Measurements from ENCODE around the gene OR4K13. TPM values are rescaled to one million over a fixed set of nuclear protein-coding genes. Genes with fewer than 3 reads are reported as not detected.

The OR4K13 gene
- not detected for total RNA-seq
- total RNA-seq (2013): not detected
- 0 to 0.06 (median 0) reads per million in 29 experiments for total RNA-seq

GRCh38 chr14:20035938-20036337, at the start of gene OR4K13:
TSS of gene OR4K13 (minus strand) at chr14:20036038. CDS start at chr14:20034758, 1,280 bp downstream.
- ATAC-seq (replicated peaks in 1 of 4) (no peak), DNase-seq (no peak)
- H3K36me3 Mint-ChIP-seq: no peaks in the 10 kb centered on the region
- no peaks in the 10 kb centered on the region for H3K36me3 ChIP-seq (ENCODE audit: control insufficient read depth in 2 of 2, extremely low read depth in 1 of 2, insufficient read depth in 1 of 2, low read length in 1 of 2)
- no peaks in the 10 kb centered on the region for H3K27me3 Mint-ChIP-seq
- no CpG with 5 or more reads among the region's 4 CpGs for WGBS (ENCODE audit: insufficient coverage)
- no peaks in the 10 kb centered on the region for H3K9me3 ChIP-seq
- no peak within 1 kb of the TSS for H3K4me3 ChIP-seq (ENCODE audit: control insufficient read depth in 1 of 2, extremely low read depth in 1 of 2, low read length in 1 of 2)
- H3K27ac Mint-ChIP-seq: no peak within 1 kb of the TSS
- H3K27ac ChIP-seq (ENCODE audit: low read length): no peak within 1 kb of the TSS
- POLR2A ChIA-PET: no interaction called here
- no peaks in the 10 kb centered on the region for H3K27me3 ChIP-seq (replicated peaks in 1 of 2; ENCODE audit: control insufficient read depth in 2 of 2, extremely low read depth in 1 of 2, insufficient read depth in 2 of 2, low read length in 1 of 2)
- no peak within 1 kb of the TSS for H3K4me3 Mint-ChIP-seq
- no peaks in the 10 kb centered on the region for H3K4me1 ChIP-seq (ENCODE audit: control insufficient read depth in 1 of 2, extremely low read depth in 1 of 2, insufficient read depth in 2 of 2, low read length in 2 of 2)
- peaks cover 0 to 8% (median 0%) of the 10 kb centered on the region in 3 donors for H3K9me3 Mint-ChIP-seq
- CTCF ChIA-PET: no interaction called here
- no peaks in the 10 kb centered on the region for H3K4me1 Mint-ChIP-seq

GRCh38 chr14:20059745-20060144, 23.9 kb upstream of the OR4K13 start, which contains the start of gene OR4L1:
TSS of gene OR4L1 (plus strand) at chr14:20060045. CDS start at chr14:20060045, 0 bp downstream.
- no CpG with 5 or more reads among the region's 2 CpGs for WGBS (ENCODE audit: insufficient coverage)
- no peak within 1 kb of the TSS for H3K27ac ChIP-seq (ENCODE audit: low read length)
- no peak within 1 kb of the TSS for H3K4me3 Mint-ChIP-seq
- no peak within 1 kb of the TSS for H3K27ac Mint-ChIP-seq
- H3K36me3 Mint-ChIP-seq: no peaks in the 10 kb centered on the region
- ATAC-seq (replicated peaks in 1 of 4) (no peak), DNase-seq (no peak)
- ChIA-PET POLR2A (no interaction called here), CTCF (no interaction called here)
- peaks cover 0 to 20% of the 10 kb centered on the region in 2 donors for H3K27me3 Mint-ChIP-seq
- H3K27me3 ChIP-seq (replicated peaks in 1 of 2; ENCODE audit: control insufficient read depth in 2 of 2, extremely low read depth in 1 of 2, insufficient read depth in 2 of 2, low read length in 1 of 2): no peaks in the 10 kb centered on the region
- H3K9me3 Mint-ChIP-seq: peaks cover 4% of the 10 kb centered on the region in 3 donors
- H3K4me3 ChIP-seq (ENCODE audit: control insufficient read depth in 1 of 2, extremely low read depth in 1 of 2, low read length in 1 of 2): no peak within 1 kb of the TSS
- no peaks in the 10 kb centered on the region for H3K36me3 ChIP-seq (ENCODE audit: control insufficient read depth in 2 of 2, extremely low read depth in 1 of 2, insufficient read depth in 1 of 2, low read length in 1 of 2)
- H3K4me1 Mint-ChIP-seq: peaks cover 0 to 1% (median 0%) of the 10 kb centered on the region in 3 donors
- no peaks in the 10 kb centered on the region for H3K9me3 ChIP-seq
- no peaks in the 10 kb centered on the region for H3K4me1 ChIP-seq (ENCODE audit: control insufficient read depth in 1 of 2, extremely low read depth in 1 of 2, insufficient read depth in 2 of 2, low read length in 2 of 2)

- 67% methylated on average over 1 of the region's 1 CpG for WGBS (ENCODE audit: insufficient coverage)
- Mint-ChIP-seq H3K27ac (no peak overlapping the region), H3K36me3 (no peaks in the 10 kb centered on the region), H3K4me3 (no peak overlapping the region), H3K27me3 (peaks cover 8 to 19% of the 10 kb centered on the region in 2 donors), H3K4me1 (no peaks in the 10 kb centered on the region), H3K9me3 (no peaks in the 10 kb centered on the region)
- DNase-seq: no peak
- no peaks in the 10 kb centered on the region for H3K36me3 ChIP-seq (ENCODE audit: control insufficient read depth in 2 of 2, extremely low read depth in 1 of 2, insufficient read depth in 1 of 2, low read length in 1 of 2)
- ATAC-seq (replicated peaks in 1 of 4): no peak
- H3K27me3 ChIP-seq (replicated peaks in 1 of 2; ENCODE audit: control insufficient read depth in 2 of 2, extremely low read depth in 1 of 2, insufficient read depth in 2 of 2, low read length in 1 of 2): peaks cover 0 to 2% of the 10 kb centered on the region in 2 experiments
- no peaks in the 10 kb centered on the region for H3K4me1 ChIP-seq (ENCODE audit: control insufficient read depth in 1 of 2, extremely low read depth in 1 of 2, insufficient read depth in 2 of 2, low read length in 2 of 2)
- peaks cover 3% of the 10 kb centered on the region for H3K9me3 ChIP-seq
- ChIA-PET POLR2A (no interaction called here), CTCF (no interaction called here)
- no peak overlapping the region for H3K27ac ChIP-seq (ENCODE audit: low read length)
- no peak overlapping the region for H3K4me3 ChIP-seq (ENCODE audit: control insufficient read depth in 1 of 2, extremely low read depth in 1 of 2, low read length in 1 of 2)
These were observed 12.4 kb upstream of the OR4K13 start for GRCh38 chr14:20048202-20048601.

GRCh38 chr14:20044243-20044642, 8.4 kb upstream of the OR4K13 start:
- Histone ChIP-seq H3K4me3 (ENCODE audit: control insufficient read depth in 1 of 2, extremely low read depth in 1 of 2, low read length in 1 of 2) (no peak overlapping the region), H3K27ac (ENCODE audit: low read length) (no peak overlapping the region), H3K36me3 (ENCODE audit: control insufficient read depth in 2 of 2, extremely low read depth in 1 of 2, insufficient read depth in 1 of 2, low read length in 1 of 2) (no peaks in the 10 kb centered on the region), H3K4me1 (ENCODE audit: control insufficient read depth in 1 of 2, extremely low read depth in 1 of 2, insufficient read depth in 2 of 2, low read length in 2 of 2) (no peaks in the 10 kb centered on the region), H3K27me3 (replicated peaks in 1 of 2; ENCODE audit: control insufficient read depth in 2 of 2, extremely low read depth in 1 of 2, insufficient read depth in 2 of 2, low read length in 1 of 2) (no peaks in the 10 kb centered on the region), H3K9me3 (peaks cover 3% of the 10 kb centered on the region)
- Mint-ChIP-seq H3K27ac (no peak overlapping the region), H3K36me3 (no peaks in the 10 kb centered on the region), H3K9me3 (peaks cover 0 to 4% (median 3%) of the 10 kb centered on the region in 3 donors), H3K27me3 (peaks cover 2 to 14% of the 10 kb centered on the region in 2 donors), H3K4me1 (no peaks in the 10 kb centered on the region), H3K4me3 (no peak overlapping the region)
- ATAC-seq (replicated peaks in 1 of 4): no peak
- WGBS (ENCODE audit: insufficient coverage): 100% methylated on average over 1 of the region's 5 CpGs
- ChIA-PET CTCF (no interaction called here), POLR2A (no interaction called here)
- no peak for DNase-seq

GRCh38 chr14:20035449-20035848, 389 bp downstream of the OR4K13 start:
- WGBS (ENCODE audit: insufficient coverage): no CpG with 5 or more reads among the region's 3 CpGs
- Mint-ChIP-seq H3K36me3 (no peaks in the 10 kb centered on the region), H3K9me3 (peaks cover 0 to 8% (median 0%) of the 10 kb centered on the region in 3 donors), H3K27ac (no peak overlapping the region), H3K4me1 (no peaks in the 10 kb centered on the region), H3K27me3 (no peaks in the 10 kb centered on the region), H3K4me3 (no peak overlapping the region)
- Histone ChIP-seq H3K4me3 (ENCODE audit: control insufficient read depth in 1 of 2, extremely low read depth in 1 of 2, low read length in 1 of 2) (no peak overlapping the region), H3K27me3 (replicated peaks in 1 of 2; ENCODE audit: control insufficient read depth in 2 of 2, extremely low read depth in 1 of 2, insufficient read depth in 2 of 2, low read length in 1 of 2) (no peaks in the 10 kb centered on the region), H3K4me1 (ENCODE audit: control insufficient read depth in 1 of 2, extremely low read depth in 1 of 2, insufficient read depth in 2 of 2, low read length in 2 of 2) (no peaks in the 10 kb centered on the region), H3K27ac (ENCODE audit: low read length) (no peak overlapping the region), H3K36me3 (ENCODE audit: control insufficient read depth in 2 of 2, extremely low read depth in 1 of 2, insufficient read depth in 1 of 2, low read length in 1 of 2) (no peaks in the 10 kb centered on the region), H3K9me3 (no peaks in the 10 kb centered on the region)
- ChIA-PET POLR2A (no interaction called here), CTCF (no interaction called here)
- no peak for DNase-seq
- no peak for ATAC-seq (replicated peaks in 1 of 4)

GRCh38 chr14:20031058-20031457, 4.8 kb downstream of the OR4K13 start:
- no peak overlapping the region for H3K4me3 Mint-ChIP-seq
- Histone ChIP-seq H3K4me3 (ENCODE audit: control insufficient read depth in 1 of 2, extremely low read depth in 1 of 2, low read length in 1 of 2) (no peak overlapping the region), H3K27ac (ENCODE audit: low read length) (no peak overlapping the region), H3K27me3 (replicated peaks in 1 of 2; ENCODE audit: control insufficient read depth in 2 of 2, extremely low read depth in 1 of 2, insufficient read depth in 2 of 2, low read length in 1 of 2) (no peaks in the 10 kb centered on the region), H3K9me3 (no peaks in the 10 kb centered on the region), H3K36me3 (ENCODE audit: control insufficient read depth in 2 of 2, extremely low read depth in 1 of 2, insufficient read depth in 1 of 2, low read length in 1 of 2) (no peaks in the 10 kb centered on the region), H3K4me1 (ENCODE audit: control insufficient read depth in 1 of 2, extremely low read depth in 1 of 2, insufficient read depth in 2 of 2, low read length in 2 of 2) (no peaks in the 10 kb centered on the region)
- peaks cover 0 to 3% of the 10 kb centered on the region in 2 donors for H3K27me3 Mint-ChIP-seq
- no peaks in the 10 kb centered on the region for H3K36me3 Mint-ChIP-seq
- no peak overlapping the region for H3K27ac Mint-ChIP-seq
- ChIA-PET POLR2A (no interaction called here), CTCF (no interaction called here)
- no peaks in the 10 kb centered on the region for H3K9me3 Mint-ChIP-seq
- no peaks in the 10 kb centered on the region for H3K4me1 Mint-ChIP-seq
- ATAC-seq (replicated peaks in 1 of 4) (no peak), DNase-seq (no peak)
- WGBS (ENCODE audit: insufficient coverage): no CpG with 5 or more reads among the region's 6 CpGs

GRCh38 chr14:20019257-20019865, 16.5 kb downstream of the OR4K13 start, which contains the start of gene OR4K14:
TSS of gene OR4K14 (minus strand) at chr14:20019307. CDS start at chr14:20015193, 4,114 bp downstream.
- H3K27ac ChIP-seq (ENCODE audit: low read length): no peak within 1 kb of the TSS
- H3K27me3 Mint-ChIP-seq: peaks cover 0 to 12% of the 10 kb centered on the region in 2 donors
- no peaks in the 10 kb centered on the region for H3K36me3 Mint-ChIP-seq
- H3K27me3 ChIP-seq (replicated peaks in 1 of 2; ENCODE audit: control insufficient read depth in 2 of 2, extremely low read depth in 1 of 2, insufficient read depth in 2 of 2, low read length in 1 of 2): no peaks in the 10 kb centered on the region
- H3K4me1 Mint-ChIP-seq: no peaks in the 10 kb centered on the region
- DNase-seq (no peak), ATAC-seq (replicated peaks in 1 of 4) (no peak)
- WGBS (ENCODE audit: insufficient coverage): no CpG with 5 or more reads among the region's 2 CpGs
- no peak within 1 kb of the TSS for H3K27ac Mint-ChIP-seq
- CTCF ChIA-PET: no interaction called here
- no peaks in the 10 kb centered on the region for H3K9me3 ChIP-seq
- no peak within 1 kb of the TSS for H3K4me3 Mint-ChIP-seq
- POLR2A ChIA-PET: no interaction called here
- peaks cover 0 to 5% (median under 1%) of the 10 kb centered on the region in 3 donors for H3K9me3 Mint-ChIP-seq
- no peak within 1 kb of the TSS for H3K4me3 ChIP-seq (ENCODE audit: control insufficient read depth in 1 of 2, extremely low read depth in 1 of 2, low read length in 1 of 2)
- no peaks in the 10 kb centered on the region for H3K4me1 ChIP-seq (ENCODE audit: control insufficient read depth in 1 of 2, extremely low read depth in 1 of 2, insufficient read depth in 2 of 2, low read length in 2 of 2)
- no peaks in the 10 kb centered on the region for H3K36me3 ChIP-seq (ENCODE audit: control insufficient read depth in 2 of 2, extremely low read depth in 1 of 2, insufficient read depth in 1 of 2, low read length in 1 of 2)

Measured in T-cell (primary cell).